Measurements from ENCODE around the gene ACAT1. TPM values are rescaled to one million over a fixed set of nuclear protein-coding genes. Genes with fewer than 3 reads are reported as not detected.
"Not testable (repeated sequence)": the region's sequence is repeated elsewhere in the genome, so short reads cannot be mapped to it uniquely, and the experiment has no call there.

The ACAT1 gene
- total RNA-seq, 1 experiment from 2014 or later, result 251 TPM

DNA sequence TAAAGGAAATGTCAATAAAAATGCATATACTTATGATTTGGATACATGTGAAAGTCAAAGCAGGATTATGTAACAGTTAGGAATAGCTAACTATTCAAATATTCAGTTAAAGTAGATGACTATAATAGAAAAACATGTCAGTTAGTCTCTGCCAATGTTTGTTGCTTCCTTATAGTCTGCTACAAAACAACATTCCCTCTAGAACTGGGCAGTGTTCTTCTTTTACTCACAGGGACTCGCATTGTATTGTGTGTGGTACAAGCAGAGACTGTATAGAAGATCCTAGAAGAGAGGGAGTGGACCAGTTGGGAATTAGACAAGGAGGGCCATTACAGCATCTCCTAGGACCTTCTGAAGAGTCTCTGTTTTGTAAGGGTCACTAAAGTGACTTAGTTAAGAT, 10.6 kb downstream of the ACAT1 start:
- H3K27me3 ChIP-seq (ENCODE audit: low read length), result no peaks in the 10 kb centered on the region
- no peak overlapping the region for H2AFZ ChIP-seq (ENCODE audit: low read length)
- no peak overlapping the region for H3K27ac ChIP-seq (ENCODE audit: low read length)
- H3K79me2 ChIP-seq (ENCODE audit: low read length), result peaks cover 70% of the 10 kb centered on the region
- 0 out of 2 replicates have a peak, but pooled peaks cover 5% of the 10 kb centered on the region for H4K20me1 ChIP-seq (ENCODE audit: insufficient read depth, low read depth, low read length)
- H3K4me2 ChIP-seq (ENCODE audit: low read depth, low read length, poor library complexity, severe bottlenecking), result no peak overlapping the region
- H3K9me2 ChIP-seq (replicated peaks; ENCODE audit: insufficient read depth, low read length), result no peaks in the 10 kb centered on the region
- peaks cover 14% of the 10 kb centered on the region for H3K4me1 ChIP-seq (ENCODE audit: low read length)
- H3K9me3 ChIP-seq (ENCODE audit: low read length), result no peaks in the 10 kb centered on the region
- DNase-seq, result no peak
- no peak overlapping the region for H3K9ac ChIP-seq (ENCODE audit: low read length)
- H3K4me3 ChIP-seq (ENCODE audit: low read length), result no peak overlapping the region
- peaks cover 48% of the 10 kb centered on the region for H3K36me3 ChIP-seq (ENCODE audit: insufficient read depth, low read length)

DNA sequence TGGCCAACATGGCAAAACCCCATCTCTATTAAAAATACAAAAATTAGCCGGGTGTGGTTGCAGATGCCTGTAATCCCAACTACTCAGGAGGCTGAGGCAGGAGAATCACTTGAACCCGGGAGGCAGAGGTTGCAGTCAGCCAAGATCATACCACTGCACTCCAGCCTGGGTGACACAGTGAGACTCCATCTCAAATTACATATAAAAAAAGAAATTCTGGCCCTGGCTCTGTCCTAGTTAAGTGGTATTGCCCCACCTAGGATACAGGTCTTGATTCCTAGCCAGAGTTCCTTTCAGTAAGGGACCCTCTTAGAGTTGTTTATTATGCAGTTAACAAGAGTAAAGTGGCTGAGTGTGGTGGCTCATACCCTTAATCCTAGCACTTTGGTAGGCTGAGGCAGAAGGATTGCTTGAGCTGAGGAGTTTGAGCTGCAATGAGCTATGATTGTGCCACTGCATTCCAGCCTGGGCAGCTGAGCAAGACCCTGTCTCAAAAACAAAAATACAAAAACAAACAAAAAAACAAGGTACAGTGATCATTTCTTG, 11.7 kb downstream of the ACAT1 start:
- 0 out of 2 replicates have a peak overlapping the region, but pooled peaks have one; percentile 3 for H3K27ac ChIP-seq (ENCODE audit: low read length)
- H3K4me3 ChIP-seq (ENCODE audit: low read length); H3K9me3 ChIP-seq (ENCODE audit: low read length); DNase-seq; H2AFZ ChIP-seq (ENCODE audit: low read length); H3K9ac ChIP-seq (ENCODE audit: low read length); H3K9me2 ChIP-seq (replicated peaks; ENCODE audit: insufficient read depth, low read length); H3K4me2 ChIP-seq (ENCODE audit: low read depth, low read length, poor library complexity, severe bottlenecking); H4K20me1 ChIP-seq (ENCODE audit: insufficient read depth, low read depth, low read length); H3K27me3 ChIP-seq (ENCODE audit: low read length): not testable (repeated sequence)
- H3K36me3 ChIP-seq (ENCODE audit: insufficient read depth, low read length), result peaks cover 47% of the 10 kb centered on the region
- peaks cover 64% of the 10 kb centered on the region for H3K79me2 ChIP-seq (ENCODE audit: low read length)
- peaks cover 14% of the 10 kb centered on the region for H3K4me1 ChIP-seq (ENCODE audit: low read length)

DNA sequence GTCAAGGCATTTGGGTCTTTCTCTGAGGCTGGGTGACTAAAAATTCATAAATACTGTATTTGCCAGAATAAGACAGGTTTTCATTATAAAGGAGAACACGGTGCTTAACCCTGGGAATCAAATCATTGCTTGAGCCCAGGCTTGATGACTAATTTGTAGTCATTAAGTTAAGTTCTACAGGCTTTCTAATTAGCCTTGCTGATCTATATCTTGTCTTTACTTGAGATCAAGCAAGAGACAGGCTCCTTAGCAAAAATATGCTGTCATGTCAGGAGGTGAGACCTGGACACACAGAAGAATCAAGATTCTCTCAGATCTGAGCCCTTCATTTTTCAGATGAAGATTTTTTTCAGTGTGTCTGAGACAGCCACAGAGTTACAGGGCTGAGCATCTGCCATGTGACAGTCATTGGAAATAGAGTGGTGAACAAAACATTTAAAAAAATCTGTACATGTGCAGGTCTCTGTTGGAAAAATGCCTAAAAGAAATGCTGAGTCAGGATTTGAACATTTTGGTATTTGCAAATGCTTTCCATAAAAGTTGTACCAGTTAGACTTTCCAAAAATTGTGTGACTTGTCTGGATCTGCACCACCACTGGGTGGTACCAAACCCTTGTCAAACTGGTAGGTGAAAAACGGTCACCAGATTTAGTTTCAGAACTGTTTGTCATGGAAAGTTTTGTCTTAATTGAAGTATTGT, 14.6 kb downstream of the ACAT1 start:
- Histone ChIP-seq H3K27me3 (ENCODE audit: low read length) (no peaks in the 10 kb centered on the region), H3K4me2 (ENCODE audit: low read depth, low read length, poor library complexity, severe bottlenecking) (no peak overlapping the region), H3K9me3 (ENCODE audit: low read length) (no peaks in the 10 kb centered on the region), H3K36me3 (ENCODE audit: insufficient read depth, low read length) (peaks cover 61% of the 10 kb centered on the region), H4K20me1 (ENCODE audit: insufficient read depth, low read depth, low read length) (0 out of 2 replicates have a peak, but pooled peaks cover 5% of the 10 kb centered on the region), H3K4me3 (ENCODE audit: low read length) (no peak overlapping the region), H2AFZ (ENCODE audit: low read length) (no peak overlapping the region), H3K27ac (ENCODE audit: low read length) (peak overlapping the region; percentile 44), H3K4me1 (ENCODE audit: low read length) (peaks cover 14% of the 10 kb centered on the region), H3K9me2 (replicated peaks; ENCODE audit: insufficient read depth, low read length) (no peaks in the 10 kb centered on the region), H3K79me2 (ENCODE audit: low read length) (peaks cover 39% of the 10 kb centered on the region), H3K9ac (ENCODE audit: low read length) (no peak overlapping the region)
- peak; percentile 84 for DNase-seq

DNA sequence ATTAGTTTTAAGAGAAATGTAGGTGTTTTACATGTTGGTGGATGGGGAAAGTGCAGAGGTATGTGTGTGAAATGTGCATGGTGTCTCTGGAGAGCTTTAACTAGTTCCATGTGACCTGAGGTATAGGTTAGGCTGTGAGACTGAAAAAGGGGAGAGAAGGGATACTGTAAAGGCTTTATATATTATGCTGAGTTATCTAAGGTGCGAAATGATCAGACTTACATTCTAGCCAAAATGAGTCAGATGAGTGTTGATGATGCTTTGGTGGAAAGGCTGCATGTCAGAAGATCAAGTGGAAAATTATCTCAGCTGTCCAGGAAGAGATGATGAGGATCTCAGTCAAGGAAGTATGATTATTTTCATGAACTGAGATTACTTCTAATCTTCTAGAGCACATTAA, 15.8 kb downstream of the ACAT1 start:
- no peaks in the 10 kb centered on the region for H3K27me3 ChIP-seq (ENCODE audit: low read length)
- no peak overlapping the region for H3K4me2 ChIP-seq (ENCODE audit: low read depth, low read length, poor library complexity, severe bottlenecking)
- H3K4me1 ChIP-seq (ENCODE audit: low read length), result peaks cover 11% of the 10 kb centered on the region
- H3K9me2 ChIP-seq (replicated peaks; ENCODE audit: insufficient read depth, low read length), result no peaks in the 10 kb centered on the region
- H3K4me3 ChIP-seq (ENCODE audit: low read length), result no peak overlapping the region
- no peak for DNase-seq
- peaks cover 67% of the 10 kb centered on the region for H3K36me3 ChIP-seq (ENCODE audit: insufficient read depth, low read length)
- peaks cover 30% of the 10 kb centered on the region for H3K79me2 ChIP-seq (ENCODE audit: low read length)
- H3K27ac ChIP-seq (ENCODE audit: low read length), result no peak overlapping the region
- no peaks in the 10 kb centered on the region for H3K9me3 ChIP-seq (ENCODE audit: low read length)
- no peak overlapping the region for H2AFZ ChIP-seq (ENCODE audit: low read length)
- 0 out of 2 replicates have a peak, but pooled peaks cover 5% of the 10 kb centered on the region for H4K20me1 ChIP-seq (ENCODE audit: insufficient read depth, low read depth, low read length)
- H3K9ac ChIP-seq (ENCODE audit: low read length), result no peak overlapping the region

DNA sequence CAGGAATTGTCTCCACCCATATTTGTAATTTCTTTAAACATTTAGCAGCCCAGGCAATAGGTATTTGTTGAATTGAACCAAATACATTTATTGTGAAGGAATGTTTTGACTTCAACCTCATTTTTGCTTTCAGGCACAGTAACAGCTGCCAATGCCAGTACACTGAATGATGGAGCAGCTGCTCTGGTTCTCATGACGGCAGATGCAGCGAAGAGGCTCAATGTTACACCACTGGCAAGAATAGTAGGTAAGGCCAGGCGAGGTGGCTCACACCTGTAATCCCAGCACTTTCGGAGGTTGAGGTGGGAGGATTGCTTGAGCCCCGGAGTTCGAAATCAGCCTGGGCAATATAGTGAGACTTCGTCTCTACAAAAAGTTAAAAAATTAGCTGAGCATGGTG, 20.9 kb downstream of the ACAT1 start:
- Histone ChIP-seq H3K27me3 (ENCODE audit: low read length) (no peaks in the 10 kb centered on the region), H4K20me1 (ENCODE audit: insufficient read depth, low read depth, low read length) (no peaks in the 10 kb centered on the region), H3K4me2 (ENCODE audit: low read depth, low read length, poor library complexity, severe bottlenecking) (no peak overlapping the region), H3K27ac (ENCODE audit: low read length) (no peak overlapping the region), H2AFZ (ENCODE audit: low read length) (no peak overlapping the region), H3K79me2 (ENCODE audit: low read length) (peaks cover 21% of the 10 kb centered on the region), H3K9ac (ENCODE audit: low read length) (no peak overlapping the region), H3K4me1 (ENCODE audit: low read length) (no peaks in the 10 kb centered on the region), H3K9me2 (replicated peaks; ENCODE audit: insufficient read depth, low read length) (no peaks in the 10 kb centered on the region), H3K4me3 (ENCODE audit: low read length) (no peak overlapping the region), H3K9me3 (ENCODE audit: low read length) (no peaks in the 10 kb centered on the region), H3K36me3 (ENCODE audit: insufficient read depth, low read length) (peaks cover 79% of the 10 kb centered on the region)
- no peak for DNase-seq

DNA sequence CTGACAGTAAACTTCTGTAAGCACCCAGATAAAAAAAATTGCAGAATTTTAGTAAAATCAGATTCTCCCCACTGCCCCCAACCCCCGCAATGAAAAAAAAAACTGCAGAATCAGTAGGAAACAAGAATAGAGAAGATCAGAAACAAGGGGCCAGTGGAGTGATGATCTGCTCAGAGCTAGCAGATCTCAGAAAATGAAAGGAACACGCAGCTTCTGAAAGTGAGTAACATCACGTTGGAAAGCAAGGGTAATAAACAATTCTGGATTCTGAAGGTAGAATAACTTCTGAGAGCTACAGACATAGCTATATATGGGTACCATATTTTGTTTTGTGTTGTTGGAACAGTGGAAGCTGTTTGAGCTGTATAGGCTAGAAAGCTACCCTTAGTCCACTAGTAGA, 23.2 kb downstream of the ACAT1 start:
- peaks cover 23% of the 10 kb centered on the region for H3K79me2 ChIP-seq (ENCODE audit: low read length)
- H3K36me3 ChIP-seq (ENCODE audit: insufficient read depth, low read length), result peaks cover 94% of the 10 kb centered on the region
- no peak overlapping the region for H3K27ac ChIP-seq (ENCODE audit: low read length)
- H3K9me2 ChIP-seq (replicated peaks; ENCODE audit: insufficient read depth, low read length), result no peaks in the 10 kb centered on the region
- H3K27me3 ChIP-seq (ENCODE audit: low read length), result no peaks in the 10 kb centered on the region
- H3K4me3 ChIP-seq (ENCODE audit: low read length), result no peak overlapping the region
- H3K9ac ChIP-seq (ENCODE audit: low read length), result no peak overlapping the region
- no peaks in the 10 kb centered on the region for H3K9me3 ChIP-seq (ENCODE audit: low read length)
- no peaks in the 10 kb centered on the region for H3K4me1 ChIP-seq (ENCODE audit: low read length)
- no peaks in the 10 kb centered on the region for H4K20me1 ChIP-seq (ENCODE audit: insufficient read depth, low read depth, low read length)
- DNase-seq, result no peak
- no peak overlapping the region for H2AFZ ChIP-seq (ENCODE audit: low read length)
- no peak overlapping the region for H3K4me2 ChIP-seq (ENCODE audit: low read depth, low read length, poor library complexity, severe bottlenecking)

DNA sequence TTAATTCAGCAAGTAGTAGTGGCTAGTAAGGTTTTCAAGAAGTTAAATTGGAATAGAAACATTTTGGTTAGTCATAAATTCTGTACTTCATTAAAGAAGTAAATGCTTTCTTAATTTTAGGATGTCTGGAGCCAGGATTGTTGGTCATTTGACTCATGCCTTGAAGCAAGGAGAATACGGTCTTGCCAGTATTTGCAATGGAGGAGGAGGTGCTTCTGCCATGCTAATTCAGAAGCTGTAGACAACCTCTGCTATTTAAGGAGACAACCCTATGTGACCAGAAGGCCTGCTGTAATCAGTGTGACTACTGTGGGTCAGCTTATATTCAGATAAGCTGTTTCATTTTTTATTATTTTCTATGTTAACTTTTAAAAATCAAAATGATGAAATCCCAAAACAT, 25.8 kb downstream of the ACAT1 start:
- Histone ChIP-seq H3K27me3 (ENCODE audit: low read length) (no peaks in the 10 kb centered on the region), H3K4me2 (ENCODE audit: low read depth, low read length, poor library complexity, severe bottlenecking) (no peak overlapping the region), H3K27ac (ENCODE audit: low read length) (no peak overlapping the region), H3K79me2 (ENCODE audit: low read length) (peaks cover 24% of the 10 kb centered on the region), H3K36me3 (ENCODE audit: insufficient read depth, low read length) (peaks cover 94% of the 10 kb centered on the region), H3K4me3 (ENCODE audit: low read length) (no peak overlapping the region), H2AFZ (ENCODE audit: low read length) (no peak overlapping the region), H4K20me1 (ENCODE audit: insufficient read depth, low read depth, low read length) (no peaks in the 10 kb centered on the region), H3K4me1 (ENCODE audit: low read length) (no peaks in the 10 kb centered on the region), H3K9me2 (replicated peaks; ENCODE audit: insufficient read depth, low read length) (no peaks in the 10 kb centered on the region), H3K9ac (ENCODE audit: low read length) (no peak overlapping the region), H3K9me3 (ENCODE audit: low read length) (no peaks in the 10 kb centered on the region)
- DNase-seq, result no peak

DNA sequence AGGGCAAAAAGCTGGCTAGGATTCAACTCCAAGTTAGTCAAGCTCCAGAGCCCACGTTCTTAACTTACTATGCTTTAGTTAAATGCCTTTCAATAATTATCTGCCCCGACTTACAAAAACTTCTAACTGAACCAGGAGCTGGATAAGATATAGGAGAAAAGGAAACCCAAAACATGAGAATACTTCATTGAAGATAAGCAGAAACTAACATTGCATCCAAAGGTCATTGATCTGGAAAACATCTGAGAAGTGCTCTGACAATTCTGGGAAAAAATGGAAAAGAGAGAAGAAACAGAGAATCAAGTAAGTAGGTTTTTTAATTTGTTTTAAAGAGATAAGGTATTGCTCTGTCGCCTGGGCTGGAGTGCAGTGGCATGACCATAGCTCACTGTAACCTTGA, 27.2 kb downstream of the ACAT1 start:
- Histone ChIP-seq H3K4me3 (ENCODE audit: low read length) (no peak overlapping the region), H2AFZ (ENCODE audit: low read length) (no peak overlapping the region), H3K27me3 (ENCODE audit: low read length) (no peaks in the 10 kb centered on the region), H4K20me1 (ENCODE audit: insufficient read depth, low read depth, low read length) (no peaks in the 10 kb centered on the region), H3K36me3 (ENCODE audit: insufficient read depth, low read length) (peaks cover 93% of the 10 kb centered on the region), H3K27ac (ENCODE audit: low read length) (no peak overlapping the region), H3K9ac (ENCODE audit: low read length) (no peak overlapping the region), H3K9me2 (replicated peaks; ENCODE audit: insufficient read depth, low read length) (no peaks in the 10 kb centered on the region), H3K79me2 (ENCODE audit: low read length) (peaks cover 30% of the 10 kb centered on the region), H3K4me2 (ENCODE audit: low read depth, low read length, poor library complexity, severe bottlenecking) (no peak overlapping the region), H3K9me3 (ENCODE audit: low read length) (no peaks in the 10 kb centered on the region), H3K4me1 (ENCODE audit: low read length) (no peaks in the 10 kb centered on the region)
- DNase-seq, result no peak
